GM12875 (cell line): ENCODE measurements around the gene TLCD3A.
"Not testable (repeated sequence)": the region's sequence is repeated elsewhere in the genome, so short reads cannot be mapped to it uniquely, and the experiment has no call there.

Experiments used
- H3K4me3 ChIP-seq: one replicate; pipeline ENCODE4 v1.5.1; 2011; ENCODE audit warnings: low read depth, low read length, control low read depth
- CTCF ChIP-seq: IDR thresholded peaks from 2 replicates; pipeline ENCODE4 v1.5.1; 2011; ENCODE audit warnings: low read depth, mild to moderate bottlenecking, control low read depth, inconsistent platforms, low read length, moderate library complexity, borderline replicate concordance; ENCODE audit not compliant: insufficient read depth

Gene TLCD3A

GRCh38 chr17:742147-742793 lies 9.9 kb downstream of the TLCD3A start:
- H3K4me3 ChIP-seq = no peak overlapping the region
- TF ChIP-seq CTCF = no peak

DNA sequence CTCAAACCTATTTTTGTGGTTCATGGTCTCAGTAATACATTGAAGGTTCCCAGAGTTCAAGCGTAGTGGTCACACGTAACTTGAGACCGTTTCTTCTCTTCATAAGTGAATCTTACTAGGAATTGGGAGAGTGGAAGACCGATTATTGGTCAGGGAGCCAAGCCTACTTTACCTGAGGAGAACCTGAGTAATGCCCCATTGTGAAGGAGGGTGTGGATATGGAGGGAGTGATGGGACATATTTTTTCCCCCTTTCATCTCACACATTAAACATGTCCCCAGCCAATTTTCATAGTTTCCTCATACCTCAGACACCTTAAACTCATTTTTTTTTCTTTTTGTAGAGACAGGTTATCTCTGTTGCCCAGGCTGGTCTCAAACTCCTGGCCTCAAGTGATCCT lies 10.7 kb downstream of the TLCD3A start:
- no peak overlapping the region for H3K4me3 ChIP-seq
- TF ChIP-seq CTCF = no peak

DNA sequence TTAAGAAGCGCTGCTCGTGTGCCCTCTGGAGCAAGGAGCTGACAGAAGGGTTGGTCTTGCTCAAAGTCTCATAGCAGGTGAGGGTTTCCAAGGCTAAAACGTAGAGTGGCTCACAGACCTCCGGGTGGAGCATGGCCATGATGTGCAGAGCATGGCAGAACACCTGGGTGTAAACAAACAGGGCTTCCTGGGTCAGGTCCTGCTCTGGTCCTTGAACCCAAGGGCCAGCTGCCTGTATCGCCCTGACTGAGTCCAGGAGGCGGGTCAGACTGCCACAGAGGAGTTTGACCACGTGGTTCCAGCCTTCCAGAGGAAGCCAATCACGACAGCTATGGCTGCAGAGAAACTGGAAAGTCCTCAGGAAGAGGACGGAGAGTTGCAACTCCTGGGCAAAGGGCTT lies 12.5 kb downstream of the TLCD3A start:
- no peak overlapping the region for H3K4me3 ChIP-seq
- no peak for TF ChIP-seq CTCF

GRCh38 chr17:745406-745805 lies 13.0 kb downstream of the TLCD3A start:
- no peak overlapping the region for H3K4me3 ChIP-seq
- no peak for TF ChIP-seq CTCF

DNA sequence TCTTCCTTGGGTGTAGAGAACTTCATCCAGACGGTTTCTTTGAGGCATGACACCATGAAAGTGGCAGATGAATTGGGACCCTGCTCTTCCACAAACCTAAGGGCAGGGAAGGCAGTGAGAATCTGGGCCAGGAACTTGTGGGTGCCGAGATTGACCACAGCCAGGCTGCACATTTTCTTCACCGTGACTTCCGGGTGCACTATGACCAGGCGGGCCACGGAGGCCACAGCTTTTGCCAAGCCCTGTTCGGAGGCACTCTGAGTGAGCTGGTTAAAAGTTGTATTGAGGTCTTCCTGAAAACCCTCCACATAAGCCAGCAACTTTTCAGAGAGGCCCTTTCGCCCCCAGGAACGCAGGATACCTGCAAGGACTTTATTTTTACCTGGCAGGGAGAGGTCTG lies 13.8 kb downstream of the TLCD3A start:
- no peak for TF ChIP-seq CTCF
- no peak overlapping the region for H3K4me3 ChIP-seq

- TF ChIP-seq CTCF = no peak
- H3K4me3 ChIP-seq = no peak overlapping the region
These were observed 14.6 kb downstream of the TLCD3A start for GRCh38 chr17:746783-747629.

DNA sequence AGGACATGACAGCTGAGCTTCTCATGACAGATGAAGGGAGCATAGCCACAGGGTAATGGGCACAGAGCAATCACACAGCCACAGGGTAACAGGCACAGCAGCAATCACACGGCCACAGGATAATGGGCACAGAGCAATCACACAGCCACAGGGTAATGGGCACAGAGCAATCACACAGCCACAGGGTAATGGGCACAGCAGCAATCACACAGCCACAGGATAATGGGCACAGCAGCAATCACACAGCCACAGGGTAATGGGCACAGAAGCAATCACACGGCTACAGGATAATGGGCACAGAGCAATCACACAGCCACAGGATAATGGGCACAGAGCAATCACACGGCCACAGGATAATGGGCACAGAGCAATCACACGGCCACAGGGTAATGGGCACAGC lies 16.2 kb downstream of the TLCD3A start:
- not testable (repeated sequence) for H3K4me3 ChIP-seq

- not testable (repeated sequence) for H3K4me3 ChIP-seq
These were observed 17.0 kb downstream of the TLCD3A start for GRCh38 chr17:749359-749758.
